GM12872 (cell line): ENCODE data around the gene ZXDC.

Experiments used
- CTCF ChIP-seq: IDR thresholded peaks from 3 replicates; pipeline ENCODE4 v1.5.1; 2011; ENCODE audit warnings: low read depth, mild to moderate bottlenecking, low read length, moderate library complexity; ENCODE audit not compliant: insufficient read depth

ZXDC gene

DNA sequence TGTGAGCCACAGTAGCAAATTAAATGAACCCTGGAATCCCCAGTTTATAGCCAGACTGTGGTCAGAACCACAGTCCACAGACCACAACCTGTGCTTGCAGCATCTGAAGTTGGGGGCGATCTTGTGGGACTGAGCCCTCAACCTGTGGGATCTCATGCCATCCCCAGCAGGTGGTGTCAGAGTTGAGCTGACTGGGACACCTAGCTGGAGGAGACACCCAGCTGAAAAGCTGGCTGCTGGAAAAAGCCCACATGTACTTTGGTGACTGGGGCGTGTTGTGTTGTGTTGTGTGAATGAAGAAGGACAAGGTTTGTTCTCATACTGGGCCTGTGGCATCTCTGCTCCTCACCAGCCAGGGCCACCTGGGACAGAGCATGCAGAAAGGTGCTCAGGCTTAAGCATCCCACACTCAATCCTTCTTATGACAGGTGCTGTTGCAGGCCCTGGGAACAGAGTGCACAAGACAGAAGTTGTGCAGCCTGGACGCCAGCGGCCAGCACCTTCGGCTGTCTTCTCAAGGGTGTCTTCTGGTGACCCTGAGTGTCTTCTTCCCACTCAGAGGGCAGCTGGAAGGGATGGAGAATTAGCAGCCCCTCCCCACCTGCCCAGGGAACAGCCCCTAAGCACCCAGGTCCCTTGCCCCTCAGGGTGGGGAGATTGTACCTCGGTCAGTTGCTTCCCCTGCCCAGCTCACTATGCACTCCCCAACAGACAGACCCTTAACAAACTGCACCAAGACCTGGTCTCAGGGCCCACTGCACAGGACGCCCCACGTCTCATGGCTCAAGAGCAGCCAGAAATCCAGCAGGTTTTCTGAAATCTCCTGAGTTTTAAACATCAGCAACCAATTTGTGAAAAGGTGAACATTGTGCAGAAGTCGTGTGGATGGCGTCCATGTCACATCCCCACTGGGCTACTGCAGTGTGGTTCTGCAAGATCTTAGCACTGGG lies 44.1 kb upstream of the ZXDC start:
- TF ChIP-seq CTCF: no peak

DNA sequence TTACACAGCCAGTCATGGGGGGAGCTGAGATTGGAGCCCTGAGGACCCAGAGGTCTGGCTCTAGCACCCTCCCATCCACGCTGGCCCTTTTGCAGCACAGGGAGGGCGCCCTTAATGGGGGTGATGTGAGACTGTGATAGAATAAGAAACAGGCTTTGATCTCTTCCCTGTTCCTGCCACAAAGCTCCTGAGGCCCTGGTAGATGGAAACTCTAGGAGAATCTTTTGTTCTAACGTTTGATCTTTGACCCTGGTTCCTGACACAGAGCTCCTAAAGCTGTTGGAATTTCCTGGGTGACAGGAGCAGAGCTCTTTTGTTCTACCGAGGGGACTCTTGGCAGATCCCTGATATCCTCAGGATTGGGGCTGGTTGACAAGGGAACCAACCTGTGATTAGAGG lies 43.1 kb upstream of the ZXDC start:
- no peak for TF ChIP-seq CTCF

- TF ChIP-seq CTCF: no peak
These were observed 42.5 kb upstream of the ZXDC start for GRCh38 chr3:126517986-126518778.

- TF ChIP-seq CTCF: no peak
These were observed 41.7 kb upstream of the ZXDC start, which contains the start of gene UROC1 for GRCh38 chr3:126517291-126517951. TSS of gene UROC1 (minus strand) at chr3:126517773. CDS start at chr3:126517719, 54 bp downstream.

- no peak for TF ChIP-seq CTCF
These were observed 41.2 kb upstream of the ZXDC start for GRCh38 chr3:126516936-126517290.

DNA sequence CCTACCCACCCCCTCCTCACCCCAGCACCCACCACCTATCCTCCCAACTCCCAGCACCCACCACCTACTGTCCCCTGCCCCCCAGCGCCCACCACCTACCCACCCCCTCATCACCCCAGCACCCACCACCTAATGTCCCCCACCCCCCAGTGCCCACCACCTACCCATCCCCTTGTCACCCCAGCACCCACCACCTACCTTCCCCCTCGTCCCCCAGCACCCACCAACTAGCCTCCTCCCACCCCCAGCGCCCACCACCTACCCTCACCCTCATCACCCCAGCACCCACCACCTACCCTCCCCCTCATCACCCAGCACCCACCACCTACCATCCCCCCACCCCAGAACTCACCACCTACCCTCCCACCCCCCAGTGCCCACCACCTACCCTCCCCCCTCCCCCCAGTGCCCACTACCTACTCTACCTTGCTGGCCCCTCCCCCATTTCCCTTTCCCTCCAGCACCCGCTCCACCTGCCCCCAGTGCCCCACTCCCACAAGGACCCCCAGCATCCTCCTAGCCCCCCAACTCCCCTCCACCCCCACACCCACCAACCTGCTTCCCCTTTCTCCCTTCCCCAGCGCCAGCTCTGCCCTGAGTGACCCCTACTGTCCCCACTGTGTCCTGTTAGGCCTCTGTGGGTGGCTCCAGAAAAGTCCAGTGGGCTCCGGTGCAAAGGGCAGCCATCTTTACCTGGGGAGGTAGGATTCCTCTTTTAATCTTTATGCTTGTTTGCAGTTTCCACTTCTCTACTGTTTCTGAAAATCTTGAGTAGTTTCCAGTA lies 40.7 kb upstream of the ZXDC start:
- TF ChIP-seq CTCF: no peak
